ENCODE results near the gene GARIN3. TPM values are rescaled to one million over a fixed set of nuclear protein-coding genes. Genes with fewer than 3 reads are reported as not detected.
"Not testable (repeated sequence)": the region's sequence is repeated elsewhere in the genome, so short reads cannot be mapped to it uniquely, and the experiment has no call there.

GARIN3 gene
- polyA plus RNA-seq, 1 of the 3 experiments (the other 2 are of a cell fraction) = not detected

DNA sequence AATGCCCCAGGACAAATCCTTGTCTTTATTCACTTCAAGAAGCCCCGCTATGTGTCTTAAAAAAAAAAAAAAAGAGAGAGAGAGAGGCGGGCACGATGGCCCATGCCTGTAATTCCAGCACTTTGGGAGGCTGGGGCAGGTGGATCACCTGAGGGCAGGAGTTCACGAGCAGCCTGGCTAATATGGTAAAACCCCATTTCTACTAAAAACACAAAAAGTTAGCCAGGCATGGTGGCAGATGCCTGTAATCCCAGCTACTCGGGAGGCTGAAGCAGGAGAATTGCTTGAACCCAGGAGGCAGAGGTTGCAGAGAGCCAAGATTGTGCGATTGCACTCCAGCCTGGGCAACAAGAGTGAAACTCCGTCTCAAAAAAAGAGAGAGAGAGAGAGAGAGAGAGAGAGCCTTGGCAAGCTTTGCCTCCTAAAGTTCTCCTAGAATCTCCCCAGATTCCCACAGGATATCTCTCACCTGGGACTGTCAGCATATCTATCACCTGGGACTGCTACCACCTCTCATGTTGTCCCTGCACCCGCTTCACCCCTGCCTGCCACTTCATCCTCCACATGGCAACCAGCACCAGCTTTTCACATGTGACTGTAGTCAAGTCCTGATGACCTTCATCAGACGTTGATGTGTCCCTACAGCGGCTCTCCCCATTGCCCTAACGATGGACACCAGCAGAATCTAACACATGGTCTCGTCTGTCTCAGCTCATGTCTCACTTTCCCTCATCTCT is 20.4 kb upstream of the GARIN3 start:
- no peak overlapping the region for H3K27ac ChIP-seq (ENCODE audit: low read depth in 2 of 2, low read length in 1 of 2)
- DNase-seq = no peak
- WGBS (ENCODE audit: low lambda C conversion rate) = 32% methylated on average over 12 of the region's 12 CpGs
- no peak overlapping the region for H3K4me3 ChIP-seq (ENCODE audit: low read depth in 2 of 2, low read length in 1 of 2)
- ChIA-PET CTCF (no interaction called here), POLR2A (interaction anchor here (0.6 to 0.7 kb wide), 2 partner anchors 31 to 1678 kb away, joined by 3 read pairs; no protein-coding TSS in a partner anchor)
- no peaks in the 10 kb centered on the region for H3K36me3 ChIP-seq (replicated peaks in 1 of 2; ENCODE audit: control insufficient read depth in 1 of 2, insufficient read depth in 2 of 2, low read length in 1 of 2)
- H3K79me2 ChIP-seq (ENCODE audit: insufficient read depth) = no peaks in the 10 kb centered on the region
- H3K9me2 ChIP-seq = no peaks in the 10 kb centered on the region
- no peak overlapping the region for H2AFZ ChIP-seq (ENCODE audit: low read depth)
- no peak overlapping the region for H3K9ac ChIP-seq
- no peaks in the 10 kb centered on the region for H4K20me1 ChIP-seq (ENCODE audit: insufficient read depth)
- H3K4me2 ChIP-seq = no peak overlapping the region
- H3F3A ChIP-seq (replicated peaks; ENCODE audit: insufficient read depth) = no peaks in the 10 kb centered on the region
- H3K27me3 ChIP-seq (ENCODE audit: insufficient read depth) = no peaks in the 10 kb centered on the region; the same call in 1 of the 2 replicates
- no peaks in the 10 kb centered on the region for H3K4me1 ChIP-seq (ENCODE audit: control insufficient read depth in 1 of 2, insufficient read depth in 2 of 2, low read depth in 1 of 2, low read length in 1 of 2)
- TF ChIP-seq RAD21 (IDR thresholded peaks at IDR 0.05; ENCODE audit: low read length) = no peak
- TF ChIP-seq GABPA (IDR thresholded peaks at IDR 0.05; ENCODE audit: low read depth) = no peak
- no peak for TF ChIP-seq TAF1 (IDR thresholded peaks at IDR 0.05; ENCODE audit: borderline replicate concordance, low read depth, low read length)
- TF ChIP-seq, protein P1, sequence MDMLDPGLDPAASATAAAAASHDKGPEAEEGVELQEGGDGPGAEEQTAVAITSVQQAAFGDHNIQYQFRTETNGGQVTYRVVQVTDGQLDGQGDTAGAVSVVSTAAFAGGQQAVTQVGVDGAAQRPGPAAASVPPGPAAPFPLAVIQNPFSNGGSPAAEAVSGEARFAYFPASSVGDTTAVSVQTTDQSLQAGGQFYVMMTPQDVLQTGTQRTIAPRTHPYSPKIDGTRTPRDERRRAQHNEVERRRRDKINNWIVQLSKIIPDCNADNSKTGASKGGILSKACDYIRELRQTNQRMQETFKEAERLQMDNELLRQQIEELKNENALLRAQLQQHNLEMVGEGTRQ (IDR thresholded peaks at IDR 0.05; ENCODE audit: borderline replicate concordance, low read depth, low read length) = no peak
- TF ChIP-seq FOXM1 (IDR thresholded peaks at IDR 0.05; ENCODE audit: low read depth) = no peak
- TF ChIP-seq, protein P2, sequence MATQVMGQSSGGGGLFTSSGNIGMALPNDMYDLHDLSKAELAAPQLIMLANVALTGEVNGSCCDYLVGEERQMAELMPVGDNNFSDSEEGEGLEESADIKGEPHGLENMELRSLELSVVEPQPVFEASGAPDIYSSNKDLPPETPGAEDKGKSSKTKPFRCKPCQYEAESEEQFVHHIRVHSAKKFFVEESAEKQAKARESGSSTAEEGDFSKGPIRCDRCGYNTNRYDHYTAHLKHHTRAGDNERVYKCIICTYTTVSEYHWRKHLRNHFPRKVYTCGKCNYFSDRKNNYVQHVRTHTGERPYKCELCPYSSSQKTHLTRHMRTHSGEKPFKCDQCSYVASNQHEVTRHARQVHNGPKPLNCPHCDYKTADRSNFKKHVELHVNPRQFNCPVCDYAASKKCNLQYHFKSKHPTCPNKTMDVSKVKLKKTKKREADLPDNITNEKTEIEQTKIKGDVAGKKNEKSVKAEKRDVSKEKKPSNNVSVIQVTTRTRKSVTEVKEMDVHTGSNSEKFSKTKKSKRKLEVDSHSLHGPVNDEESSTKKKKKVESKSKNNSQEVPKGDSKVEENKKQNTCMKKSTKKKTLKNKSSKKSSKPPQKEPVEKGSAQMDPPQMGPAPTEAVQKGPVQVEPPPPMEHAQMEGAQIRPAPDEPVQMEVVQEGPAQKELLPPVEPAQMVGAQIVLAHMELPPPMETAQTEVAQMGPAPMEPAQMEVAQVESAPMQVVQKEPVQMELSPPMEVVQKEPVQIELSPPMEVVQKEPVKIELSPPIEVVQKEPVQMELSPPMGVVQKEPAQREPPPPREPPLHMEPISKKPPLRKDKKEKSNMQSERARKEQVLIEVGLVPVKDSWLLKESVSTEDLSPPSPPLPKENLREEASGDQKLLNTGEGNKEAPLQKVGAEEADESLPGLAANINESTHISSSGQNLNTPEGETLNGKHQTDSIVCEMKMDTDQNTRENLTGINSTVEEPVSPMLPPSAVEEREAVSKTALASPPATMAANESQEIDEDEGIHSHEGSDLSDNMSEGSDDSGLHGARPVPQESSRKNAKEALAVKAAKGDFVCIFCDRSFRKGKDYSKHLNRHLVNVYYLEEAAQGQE (IDR thresholded peaks at IDR 0.05; ENCODE audit: low read depth, low read length) = no peak
- no peak for TF ChIP-seq YY1 (IDR thresholded peaks at IDR 0.05; ENCODE audit: low read depth)
- TF ChIP-seq SMC3 (IDR thresholded peaks at IDR 0.05; ENCODE audit: low read depth, low read length) = no peak
- no peak for TF ChIP-seq RCOR1 (IDR thresholded peaks at IDR 0.05; ENCODE audit: low read length)
- no peak for TF ChIP-seq MXI1 (IDR thresholded peaks at IDR 0.05; ENCODE audit: low read depth, low read length)
- no peaks in the 10 kb centered on the region for H3K9me3 ChIP-seq

DNA sequence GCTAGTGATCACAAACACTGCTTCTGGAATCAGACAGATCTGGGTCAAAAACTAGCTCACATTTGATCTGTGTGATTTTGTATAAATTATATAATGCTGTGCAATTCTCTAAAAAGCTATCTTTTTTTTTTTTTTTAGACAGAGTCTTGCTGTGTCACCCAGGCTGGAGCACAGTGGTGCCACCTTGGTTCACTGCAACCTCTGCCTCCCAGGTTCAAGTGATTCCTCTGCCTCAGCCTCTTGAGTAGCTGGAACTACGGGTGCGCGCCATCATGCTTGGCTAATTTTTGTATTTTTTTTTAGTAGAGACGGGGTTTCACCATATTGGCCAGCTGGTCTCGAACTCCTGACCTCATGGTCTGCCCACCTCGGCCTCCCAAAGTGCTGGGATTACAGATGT is 19.1 kb upstream of the GARIN3 start:
- H3K4me3 ChIP-seq (ENCODE audit: low read depth in 2 of 2, low read length in 1 of 2); H3K4me2 ChIP-seq; H3K27me3 ChIP-seq (ENCODE audit: insufficient read depth); H3K27ac ChIP-seq (ENCODE audit: low read depth in 2 of 2, low read length in 1 of 2); H3K9me2 ChIP-seq; POLR2A ChIA-PET; H3K79me2 ChIP-seq (ENCODE audit: insufficient read depth); CTCF ChIA-PET; H3K9ac ChIP-seq; H4K20me1 ChIP-seq (ENCODE audit: insufficient read depth); DNase-seq; H3K4me1 ChIP-seq (ENCODE audit: control insufficient read depth in 1 of 2, insufficient read depth in 2 of 2, low read depth in 1 of 2, low read length in 1 of 2); H3F3A ChIP-seq (replicated peaks; ENCODE audit: insufficient read depth); H3K36me3 ChIP-seq (replicated peaks in 1 of 2; ENCODE audit: control insufficient read depth in 1 of 2, insufficient read depth in 2 of 2, low read length in 1 of 2); H2AFZ ChIP-seq (ENCODE audit: low read depth); H3K9me3 ChIP-seq: not testable (repeated sequence)
- WGBS (ENCODE audit: low lambda C conversion rate) = 61% methylated on average over 6 of the region's 6 CpGs
